ENCODE data around the gene MAP3K2.
"Not testable (repeated sequence)": the region's sequence is repeated elsewhere in the genome, so short reads cannot be mapped to it uniquely, and the experiment has no call there.

The MAP3K2 gene

DNA sequence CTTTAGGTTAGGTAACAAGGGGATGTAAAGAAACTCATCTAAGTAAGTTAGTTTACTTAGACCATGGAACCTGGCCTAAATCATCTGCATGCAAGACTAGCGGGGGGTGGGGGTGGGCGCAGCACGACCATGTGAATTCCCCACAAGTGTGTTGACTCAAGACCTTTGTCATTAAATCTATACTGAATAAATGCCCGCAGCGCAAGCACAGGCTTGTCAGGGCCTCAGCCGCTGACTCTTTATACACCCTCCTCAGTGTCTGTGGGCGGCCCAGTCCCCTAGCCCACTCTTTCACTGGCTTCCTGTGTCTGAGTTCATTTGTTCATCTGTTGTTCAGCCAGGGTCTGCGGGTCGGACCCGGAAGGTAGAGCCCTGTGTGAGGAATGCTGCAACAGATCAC, 17.8 kb downstream of the MAP3K2 start:
- no peak for TF ChIP-seq ZNF274 (IDR thresholded peaks at IDR 0.05; ENCODE audit: low read depth, low read length)
- H3K4me3 ChIP-seq (ENCODE audit: low read length): no peak overlapping the region

- no peak for TF ChIP-seq ZNF274 (IDR thresholded peaks at IDR 0.05; ENCODE audit: low read depth, low read length)
- no peak overlapping the region for H3K4me3 ChIP-seq (ENCODE audit: low read length)
Measured at GRCh38 chr2:127365211-127365643, 22.5 kb downstream of the MAP3K2 start.

DNA sequence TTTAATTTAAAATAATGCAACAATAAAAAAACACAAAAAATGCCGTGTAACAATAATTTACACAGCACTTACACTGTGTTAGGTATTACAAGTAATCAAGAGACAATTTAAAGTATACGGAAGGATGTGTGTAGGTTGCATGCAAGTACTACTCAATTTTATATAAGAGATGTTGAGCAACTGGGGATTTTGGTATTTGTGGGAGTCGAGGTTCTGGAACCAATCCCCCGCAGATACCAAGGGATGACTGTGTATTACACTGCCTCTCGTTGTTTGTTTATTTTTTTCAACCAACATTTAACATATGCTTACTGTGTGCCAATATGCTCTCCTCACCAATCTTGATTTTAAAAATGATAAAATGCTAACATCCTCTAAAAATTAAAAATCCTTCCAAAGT, 24.8 kb downstream of the MAP3K2 start:
- H3K4me3 ChIP-seq (ENCODE audit: low read length): no peak overlapping the region
- no peak for TF ChIP-seq ZNF274 (IDR thresholded peaks at IDR 0.05; ENCODE audit: low read depth, low read length)

DNA sequence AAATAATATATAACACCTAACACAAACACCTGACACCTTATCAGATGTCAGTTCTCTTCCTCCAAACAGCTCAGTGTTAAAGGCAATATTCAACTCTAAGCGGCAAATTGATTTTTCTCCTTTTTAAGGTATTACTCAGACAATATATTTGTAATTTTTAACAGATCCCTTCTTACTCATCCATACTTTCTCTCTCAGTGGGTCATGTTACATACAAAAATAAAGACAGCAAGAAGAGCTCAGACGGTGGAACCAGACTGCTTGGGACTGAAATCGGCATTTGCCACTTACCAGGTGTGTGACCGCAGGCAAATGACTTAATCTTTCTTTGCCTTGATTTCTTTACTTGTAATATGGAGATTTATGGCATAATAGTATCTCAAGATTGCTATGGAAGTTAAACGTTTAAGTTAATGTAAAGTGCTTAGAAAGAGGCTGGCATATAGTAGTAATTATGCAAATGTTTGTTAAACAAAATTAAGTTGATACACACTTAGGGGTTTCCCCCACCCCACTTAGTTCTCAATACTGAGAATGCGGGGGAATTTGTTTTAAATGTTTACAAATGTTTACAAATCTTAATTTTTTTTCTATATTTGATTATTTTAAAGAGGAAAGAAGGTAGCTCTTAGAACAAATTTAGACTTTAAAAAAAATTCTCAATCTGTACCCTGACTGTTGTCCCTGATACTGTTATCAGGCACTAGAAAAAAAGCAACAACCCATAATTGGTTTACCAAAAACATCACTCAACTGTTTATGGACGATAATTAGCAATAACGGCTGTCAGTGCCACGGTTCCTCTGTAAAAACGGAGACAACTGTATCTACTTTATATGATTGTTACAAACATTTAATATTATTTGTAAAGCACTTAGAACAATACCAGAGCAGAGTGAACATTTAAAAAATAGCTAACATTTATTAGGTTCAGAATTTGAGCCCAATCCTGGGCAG, 25.6 kb downstream of the MAP3K2 start:
- no peak overlapping the region for H3K4me3 ChIP-seq (ENCODE audit: low read length)
- no peak for TF ChIP-seq ZNF274 (IDR thresholded peaks at IDR 0.05; ENCODE audit: low read depth, low read length)

DNA sequence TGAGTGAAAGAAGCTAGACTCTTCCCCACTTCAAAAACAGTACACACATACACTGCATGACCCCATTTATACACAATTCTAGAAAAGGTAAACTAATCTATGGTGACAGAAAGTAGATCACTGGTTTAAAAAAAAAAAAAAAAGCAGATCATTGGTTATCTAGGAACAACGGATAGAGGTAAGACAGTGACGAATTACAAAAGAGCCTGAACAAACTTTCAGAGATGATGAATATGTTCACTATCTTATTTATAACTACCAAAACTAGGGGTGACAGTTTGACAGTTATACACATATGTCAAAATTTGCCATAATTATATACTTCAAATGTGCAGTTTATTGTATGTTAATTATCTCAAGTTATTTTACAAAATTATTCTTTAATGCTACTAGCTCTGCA, 27.5 kb downstream of the MAP3K2 start:
- TF ChIP-seq ZNF274 (IDR thresholded peaks at IDR 0.05; ENCODE audit: low read depth, low read length): no peak
- H3K4me3 ChIP-seq (ENCODE audit: low read length): no peak overlapping the region

- no peak overlapping the region for H3K4me3 ChIP-seq (ENCODE audit: low read length)
- TF ChIP-seq ZNF274 (IDR thresholded peaks at IDR 0.05; ENCODE audit: low read depth, low read length): no peak
Measured at GRCh38 chr2:127359520-127359919, 28.3 kb downstream of the MAP3K2 start.

- no peak for TF ChIP-seq ZNF274 (IDR thresholded peaks at IDR 0.05; ENCODE audit: low read depth, low read length)
- no peak overlapping the region for H3K4me3 ChIP-seq (ENCODE audit: low read length)
Measured at GRCh38 chr2:127358971-127359370, 28.8 kb downstream of the MAP3K2 start.

DNA sequence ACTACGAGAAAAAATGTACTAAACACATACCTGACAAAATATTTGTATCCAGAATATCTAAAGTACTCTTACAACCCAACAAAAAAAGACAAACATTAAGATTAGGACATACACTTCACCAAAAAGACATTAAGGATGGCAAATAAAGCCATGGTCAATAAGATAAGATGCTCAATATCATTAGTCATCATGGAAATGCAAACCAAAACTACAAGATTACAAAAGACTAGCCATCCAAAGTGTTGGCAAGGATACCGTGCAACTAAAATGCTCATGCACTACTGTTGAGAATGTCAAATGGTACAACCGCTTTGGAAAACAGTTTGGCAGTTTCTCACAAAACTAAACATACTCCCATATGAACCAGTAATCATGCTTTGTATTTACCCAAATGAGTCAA, 29.7 kb downstream of the MAP3K2 start:
- TF ChIP-seq ZNF274 (IDR thresholded peaks at IDR 0.05; ENCODE audit: low read depth, low read length): no peak
- no peak overlapping the region for H3K4me3 ChIP-seq (ENCODE audit: low read length)

DNA sequence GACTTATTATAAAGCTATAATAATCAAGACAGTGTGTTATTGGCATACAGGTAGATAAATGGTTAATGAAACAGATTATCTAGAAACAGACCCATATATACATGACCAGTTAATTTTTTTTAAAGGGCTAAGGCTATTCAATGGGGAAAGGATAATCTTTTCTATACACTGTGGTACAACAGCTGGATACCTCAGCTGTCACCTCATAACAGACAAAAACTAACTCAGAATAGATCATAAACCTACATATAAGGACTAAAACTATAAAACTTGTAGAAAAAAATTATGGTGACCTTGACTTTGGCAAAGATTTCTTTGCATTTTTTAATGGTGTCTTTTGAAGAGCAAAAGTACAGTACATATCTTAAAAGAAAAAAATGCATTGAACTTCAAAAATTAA, 30.2 kb downstream of the MAP3K2 start:
- no peak overlapping the region for H3K4me3 ChIP-seq (ENCODE audit: low read length)
- TF ChIP-seq ZNF274 (IDR thresholded peaks at IDR 0.05; ENCODE audit: low read depth, low read length): no peak

DNA sequence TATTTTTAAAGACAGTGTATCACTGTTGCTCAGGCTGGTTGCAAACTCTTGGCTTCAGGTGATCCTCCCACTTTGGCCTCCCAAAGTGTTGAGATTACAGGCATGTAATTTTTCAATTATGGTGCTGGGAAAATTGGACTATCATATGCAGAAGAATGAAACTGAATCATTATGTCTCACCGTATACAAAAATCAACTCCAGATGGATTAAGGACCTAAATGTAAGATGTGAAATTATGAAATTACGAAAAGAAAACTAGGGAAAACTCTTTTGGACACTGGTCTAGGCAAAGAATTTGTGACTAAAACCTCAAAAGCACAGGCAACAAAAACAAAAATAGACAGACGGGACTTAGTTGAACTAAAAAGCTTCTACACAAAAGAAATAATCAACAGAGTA, 31.2 kb downstream of the MAP3K2 start:
- no peak for TF ChIP-seq ZNF274 (IDR thresholded peaks at IDR 0.05; ENCODE audit: low read depth, low read length)
- no peak overlapping the region for H3K4me3 ChIP-seq (ENCODE audit: low read length)

- TF ChIP-seq ZNF274 (IDR thresholded peaks at IDR 0.05; ENCODE audit: low read depth, low read length): no peak
- no peak overlapping the region for H3K4me3 ChIP-seq (ENCODE audit: low read length)
Measured at GRCh38 chr2:127355407-127356008, 32.3 kb downstream of the MAP3K2 start.

GRCh38 chr2:127353873-127354676, 33.7 kb downstream of the MAP3K2 start:
- not testable (repeated sequence) for H3K4me3 ChIP-seq (ENCODE audit: low read length)

DNA sequence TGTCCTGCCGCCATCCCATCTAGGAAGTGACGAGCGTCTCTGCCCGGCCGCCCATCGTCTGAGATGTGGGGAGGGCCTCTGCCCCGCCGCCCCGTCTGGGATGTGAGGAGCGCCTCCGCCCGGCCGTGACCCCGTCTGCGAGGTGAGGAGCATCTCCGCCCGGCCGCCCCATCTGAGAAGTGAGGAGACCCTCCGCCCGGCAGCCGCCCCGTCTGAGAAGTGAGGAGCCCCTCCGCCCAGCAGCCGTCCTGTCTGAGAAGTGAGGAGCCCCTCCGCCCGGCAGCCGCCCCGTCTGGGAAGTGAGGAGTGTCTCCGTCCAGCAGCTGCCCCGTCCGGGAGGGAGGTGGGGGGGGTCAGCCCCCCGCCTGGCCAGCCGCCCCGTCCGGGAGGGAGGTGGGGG, 34.6 kb downstream of the MAP3K2 start:
- H3K4me3 ChIP-seq (ENCODE audit: low read length): not testable (repeated sequence)

DNA sequence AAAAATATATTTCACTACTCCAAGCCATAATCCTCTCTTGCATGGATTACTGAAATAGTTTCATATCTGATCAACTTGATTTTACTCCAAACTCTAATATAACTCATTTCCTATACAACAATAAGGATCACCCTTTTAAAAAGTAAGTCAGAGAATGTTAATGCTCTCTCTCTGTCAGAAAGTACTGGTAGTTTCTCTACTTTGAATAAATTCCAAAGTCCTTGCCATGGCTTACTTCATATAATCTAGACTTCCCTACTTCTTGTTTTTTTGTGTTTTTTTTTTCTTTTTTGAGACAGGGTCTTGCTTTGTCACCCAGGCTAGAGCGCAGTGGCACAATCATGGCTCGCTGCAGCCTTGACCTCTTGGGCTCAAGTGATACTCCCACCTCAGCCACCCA, 36.2 kb downstream of the MAP3K2 start:
- H3K4me3 ChIP-seq (ENCODE audit: low read length): no peak overlapping the region
- no peak for TF ChIP-seq ZNF274 (IDR thresholded peaks at IDR 0.05; ENCODE audit: low read depth, low read length)
